NCI-H460 (cell line): ENCODE results near the gene SLC39A11. TPM values are rescaled to one million over a fixed set of nuclear protein-coding genes. Genes with fewer than 3 reads are reported as not detected.
"Not testable (repeated sequence)": the region's sequence is repeated elsewhere in the genome, so short reads cannot be mapped to it uniquely, and the experiment has no call there.

Experiments
- DNase-seq: peaks from one replicate; pipeline ENCODE4 v3.0.0-alpha.2; 2016; ENCODE audit warnings: low read depth; ENCODE audit errors: extremely low read depth
- total RNA-seq: library from RNA; depleted of rRNA; stranded (reverse); fragments of >200 nt; shearing (Covaris generic); gene quantifications from 2 replicates; pipeline ENCODE4 v1.2.3, GENCODE V29; 2014

The SLC39A11 gene
- total RNA-seq, 1 experiment from 2014 or later = 14.5 TPM

DNA sequence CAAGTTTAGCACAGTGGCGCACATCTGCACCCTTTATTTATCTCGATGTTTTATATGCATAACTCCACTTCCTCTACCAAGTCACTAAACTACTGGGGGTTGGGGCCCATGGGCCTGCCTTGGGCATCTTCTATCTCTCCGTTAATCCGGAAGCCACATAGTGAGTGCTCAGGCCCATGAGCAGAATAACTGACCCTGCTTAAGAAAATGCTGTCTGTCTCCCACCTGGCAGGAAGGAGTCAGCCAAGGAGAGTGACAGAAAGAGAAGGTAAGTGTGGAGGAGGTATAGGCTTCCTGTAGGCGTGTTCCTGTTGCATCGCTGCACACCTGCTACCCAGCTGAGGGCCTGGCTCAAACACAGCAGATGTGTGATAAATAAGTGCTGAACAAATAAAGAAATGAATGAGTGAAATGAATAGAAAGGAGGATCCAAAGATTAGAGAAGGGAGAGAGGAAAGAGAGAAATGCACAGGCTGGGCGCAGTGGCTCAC is 320.1 kb downstream of the SLC39A11 start:
- DNase-seq = no peak

DNA sequence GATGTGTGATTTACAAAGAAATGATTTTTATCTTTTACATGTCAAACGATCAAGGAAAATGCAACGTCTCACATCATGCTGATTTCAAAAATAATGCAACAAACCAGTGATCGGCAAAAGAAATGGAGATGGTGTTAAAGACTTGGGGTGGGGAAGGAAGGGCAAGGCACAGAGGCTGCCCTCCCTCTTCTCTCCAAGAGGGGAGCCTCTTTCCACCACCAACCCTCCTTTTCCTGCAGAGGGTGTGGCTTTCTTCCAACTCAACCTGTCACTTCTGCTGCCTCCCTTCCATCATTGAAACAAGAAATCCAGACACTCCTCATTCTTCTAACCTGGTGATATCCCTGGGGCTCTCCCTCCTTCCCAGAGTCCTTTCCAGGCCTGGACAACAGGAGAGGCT is 320.8 kb downstream of the SLC39A11 start:
- no peak for DNase-seq

DNA sequence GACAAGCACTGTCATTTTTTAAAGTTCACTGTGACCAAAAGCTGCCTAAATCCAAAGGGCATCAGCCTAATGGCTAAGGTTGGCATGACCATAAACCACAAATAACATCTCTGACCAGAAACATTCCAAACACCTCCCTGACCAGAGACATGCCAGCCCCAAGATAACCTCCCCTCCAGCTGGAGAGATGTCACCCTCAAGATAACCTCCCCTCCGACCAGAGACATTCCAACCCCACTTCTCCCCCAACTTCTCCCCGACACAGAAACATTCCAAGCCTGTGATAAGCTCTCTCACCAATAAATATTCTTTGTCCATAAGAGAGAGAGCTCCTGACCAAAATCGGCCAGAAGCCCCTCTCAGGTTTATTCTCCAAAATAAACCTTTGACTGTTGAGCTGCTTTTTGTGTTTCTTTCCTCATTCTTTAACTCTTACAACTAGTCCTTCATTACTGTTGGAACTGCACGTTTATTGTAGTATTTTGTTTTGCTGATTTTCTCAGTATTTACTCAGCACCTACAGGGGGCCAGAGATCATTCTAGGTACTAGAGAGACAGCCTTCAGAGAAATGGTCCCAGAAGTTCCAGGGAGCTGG is 325.6 kb downstream of the SLC39A11 start:
- DNase-seq = no peak

DNA sequence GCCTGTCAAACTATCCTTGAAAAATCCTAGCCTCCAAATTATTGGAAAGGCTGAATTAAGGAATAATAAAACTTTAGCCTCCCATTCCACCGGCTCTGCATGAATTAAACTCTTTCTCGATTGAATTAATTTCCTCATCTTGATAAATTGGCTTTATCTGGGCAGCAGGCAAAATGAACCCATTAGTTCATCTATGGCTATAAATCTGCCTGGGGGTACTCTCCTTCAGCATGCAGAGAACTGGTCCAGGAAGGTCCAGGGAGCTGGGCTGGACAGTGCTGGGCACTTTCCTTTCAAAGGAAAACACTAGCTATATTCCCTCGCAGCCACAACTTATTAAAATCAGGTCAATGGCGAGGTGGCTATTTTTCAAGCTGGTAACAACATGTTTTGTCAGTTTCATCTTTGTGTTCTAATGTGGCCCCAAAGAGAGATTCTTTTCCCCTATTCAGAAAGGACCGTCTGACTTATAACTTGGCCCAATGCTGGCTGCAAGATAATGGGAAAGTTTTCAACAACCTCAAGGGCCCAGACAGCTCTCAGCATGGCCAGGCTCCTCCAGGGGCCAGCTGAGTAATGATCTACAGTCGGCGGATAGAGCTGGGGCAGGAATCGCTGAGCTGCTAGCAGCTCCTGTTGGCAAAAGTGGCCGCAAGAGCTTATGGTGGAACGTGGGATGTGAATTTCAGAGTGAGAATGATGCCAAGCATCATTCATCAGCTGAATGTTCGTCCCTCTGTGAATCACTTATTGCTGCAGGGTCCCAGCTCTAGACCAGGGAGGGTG is 326.9 kb downstream of the SLC39A11 start:
- no peak for DNase-seq

DNA sequence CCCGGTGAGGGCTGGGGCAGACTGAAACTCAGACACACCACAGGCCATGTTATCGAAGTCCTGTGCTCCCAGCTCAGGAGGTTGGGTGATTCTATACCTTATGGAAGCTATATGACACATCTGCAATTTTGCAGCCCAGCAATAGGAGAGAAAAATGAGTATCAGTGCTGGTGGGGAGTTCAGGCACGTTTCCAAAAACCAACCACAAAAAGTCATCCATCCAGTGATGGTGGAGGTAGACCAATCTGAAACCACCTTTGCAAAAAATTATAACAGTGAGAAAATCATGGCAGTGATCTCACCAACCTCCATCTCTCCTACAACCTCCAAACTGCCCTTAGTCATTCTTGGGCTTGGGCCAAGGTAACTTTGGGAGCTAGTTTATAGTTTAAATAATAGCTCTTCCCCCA is 327.9 kb downstream of the SLC39A11 start:
- no peak for DNase-seq

DNA sequence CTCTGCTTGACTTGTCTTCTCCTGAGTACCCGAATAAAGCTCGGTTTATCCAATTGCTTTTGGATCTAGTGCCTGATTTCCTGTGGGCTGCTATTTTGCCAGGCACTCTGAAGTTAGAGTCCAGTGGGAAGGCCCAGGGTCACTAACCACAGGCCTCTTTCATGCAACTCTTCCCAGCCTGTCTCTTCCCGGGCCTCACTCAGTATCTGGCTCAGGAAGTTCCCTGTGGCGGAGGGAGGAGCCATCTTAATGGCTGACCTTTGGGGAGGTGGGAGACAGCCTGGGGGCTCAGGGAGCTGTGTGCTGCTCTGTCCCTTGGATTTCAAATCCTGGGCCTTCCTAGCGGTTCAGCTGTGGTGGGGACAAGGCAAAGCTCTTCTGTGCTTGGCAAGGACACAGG is 328.5 kb downstream of the SLC39A11 start:
- DNase-seq = no peak

DNA sequence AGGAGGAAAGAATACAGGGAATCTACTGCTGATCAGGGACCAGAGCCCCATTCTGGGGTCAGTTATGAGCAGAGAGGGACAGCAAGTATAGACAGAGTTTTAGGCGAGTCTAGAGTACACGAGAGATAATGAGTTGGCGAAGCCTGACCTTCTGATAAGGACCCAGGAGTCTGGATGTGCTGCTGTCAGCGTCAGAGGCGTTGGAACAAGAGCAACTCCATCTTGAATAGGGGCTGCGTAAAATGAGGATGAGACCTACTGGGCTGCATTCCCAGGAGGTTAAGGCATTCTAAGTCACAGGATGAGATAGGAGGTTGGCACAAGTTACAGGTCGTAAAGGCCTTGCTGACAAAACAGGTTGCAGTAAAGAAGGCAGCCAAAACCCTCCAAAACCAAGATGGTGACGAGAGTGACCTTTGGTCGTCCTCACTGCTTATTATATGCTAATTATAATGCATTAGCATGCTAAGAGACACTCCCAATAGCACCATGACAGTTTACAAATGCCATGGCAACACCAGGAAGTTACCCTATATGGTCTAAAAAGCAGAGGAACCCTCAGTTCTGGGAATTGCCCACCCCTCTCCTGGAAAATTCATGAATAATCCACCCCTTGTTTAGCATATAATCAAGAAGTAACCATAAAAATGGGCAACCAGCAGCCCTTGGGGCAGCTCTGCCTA is 330.5 kb downstream of the SLC39A11 start:
- DNase-seq = not testable (repeated sequence)

DNA sequence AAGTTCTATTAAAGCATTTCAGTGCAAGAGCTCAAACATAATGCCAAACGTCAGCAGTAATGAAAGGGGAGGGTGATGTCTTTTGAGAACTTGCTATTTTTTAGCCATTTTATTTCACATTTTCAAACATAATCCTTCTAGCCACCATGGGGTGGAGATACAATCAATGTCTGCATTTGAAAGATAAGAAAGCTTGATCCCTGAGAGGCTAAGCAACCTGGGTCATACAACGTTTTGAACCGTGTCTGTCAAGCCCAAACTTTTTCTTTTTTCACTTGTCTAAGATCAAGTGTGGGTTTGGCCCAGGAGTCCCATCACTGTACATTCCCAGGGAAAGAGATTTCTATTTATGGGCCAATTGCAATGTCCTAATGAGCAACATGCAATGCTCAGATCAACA is 331.1 kb downstream of the SLC39A11 start:
- DNase-seq = no peak

DNA sequence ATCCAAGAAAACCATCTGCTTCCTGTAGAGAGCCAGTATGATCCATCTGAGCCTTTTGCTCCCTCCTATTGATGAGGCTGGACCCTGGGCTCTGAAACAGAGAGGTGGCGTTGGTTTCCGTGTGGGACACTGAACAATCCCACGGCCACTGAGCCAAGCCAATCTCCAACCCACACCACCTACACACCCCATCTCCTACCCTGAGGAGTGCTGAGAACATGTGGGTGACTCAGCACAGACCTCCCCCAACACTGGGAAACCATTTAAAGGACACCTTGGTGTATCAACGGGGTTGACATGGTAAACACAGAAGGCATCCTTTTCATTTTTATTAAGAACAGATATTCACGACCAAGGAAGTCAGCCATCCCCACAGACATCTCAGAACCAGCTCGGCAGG is 332.1 kb downstream of the SLC39A11 start:
- no peak for DNase-seq

DNA sequence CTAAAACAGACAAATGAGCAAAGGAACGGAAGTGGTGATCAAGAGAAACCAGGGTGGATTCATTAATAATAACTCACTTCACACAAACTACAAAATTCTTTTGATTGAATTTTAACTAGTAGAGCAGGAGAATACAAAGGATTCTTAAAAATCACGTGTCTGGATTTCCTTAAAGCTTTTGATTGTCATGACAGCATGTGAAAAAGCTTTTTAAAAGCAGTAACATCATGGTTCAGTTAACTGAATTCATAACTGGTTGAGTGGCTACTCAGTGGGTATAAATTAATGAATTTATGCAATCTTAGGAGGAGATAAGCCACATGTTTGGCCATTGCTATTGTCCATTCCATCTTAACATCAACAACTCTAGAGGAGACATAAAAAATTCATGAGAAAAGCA is 333.2 kb downstream of the SLC39A11 start:
- no peak for DNase-seq

DNA sequence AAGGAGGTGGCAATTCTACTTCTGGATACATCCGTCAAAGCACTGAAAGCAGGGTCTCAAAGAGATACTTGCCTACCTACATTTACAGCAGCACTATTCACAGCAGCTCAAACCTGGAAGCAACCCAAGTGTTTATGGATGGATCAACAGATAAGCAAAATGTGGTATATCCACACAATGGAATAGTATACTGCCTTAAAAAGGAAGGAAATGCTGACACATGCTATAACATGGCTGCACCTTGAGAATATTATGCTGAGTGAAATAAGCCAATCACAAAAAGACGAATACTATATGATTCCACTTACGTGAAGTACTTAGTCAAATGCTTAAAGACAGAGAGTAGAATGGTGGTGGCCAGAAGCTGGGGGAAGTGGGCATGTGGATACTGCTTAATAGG is 336.2 kb downstream of the SLC39A11 start:
- DNase-seq = no peak

DNA sequence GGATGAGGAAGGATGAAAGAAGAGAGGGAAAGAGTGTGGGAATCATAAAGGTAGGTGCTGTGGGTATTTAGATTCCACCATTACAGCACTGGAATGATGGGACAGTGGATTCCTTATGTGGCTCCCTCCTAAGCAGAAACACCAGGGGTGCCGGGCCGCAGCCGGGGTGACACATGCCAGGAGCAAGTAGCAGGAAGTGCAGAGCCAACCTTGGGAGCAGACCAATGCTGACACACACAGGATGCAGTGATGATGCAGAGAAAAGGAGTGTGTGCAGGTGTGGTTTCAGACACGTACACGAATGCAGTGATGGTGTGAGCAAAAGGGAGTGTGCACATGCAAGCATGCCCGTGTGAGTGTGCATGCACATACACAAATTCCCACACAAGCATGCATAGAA is 338.0 kb downstream of the SLC39A11 start:
- DNase-seq = no peak

DNA sequence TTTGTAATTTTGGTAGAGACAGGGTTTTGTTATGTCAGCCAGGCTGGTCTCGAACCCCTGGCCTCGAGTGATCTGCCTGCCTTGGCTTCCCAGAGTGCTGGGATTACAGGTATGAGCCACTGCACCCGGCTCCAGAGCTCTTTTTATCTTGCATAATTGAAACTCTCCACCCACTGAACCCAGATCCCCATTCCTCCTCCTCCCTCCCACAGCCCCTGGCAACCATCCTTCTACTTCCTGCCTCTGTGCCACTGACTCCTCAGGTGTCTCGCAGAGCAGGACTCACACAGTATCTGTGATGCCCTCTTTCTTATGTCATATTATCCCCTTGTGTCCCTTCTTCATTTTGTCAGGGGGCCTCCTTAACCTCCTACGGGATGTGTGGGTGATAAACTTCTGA is 340.7 kb downstream of the SLC39A11 start:
- DNase-seq = no peak

DNA sequence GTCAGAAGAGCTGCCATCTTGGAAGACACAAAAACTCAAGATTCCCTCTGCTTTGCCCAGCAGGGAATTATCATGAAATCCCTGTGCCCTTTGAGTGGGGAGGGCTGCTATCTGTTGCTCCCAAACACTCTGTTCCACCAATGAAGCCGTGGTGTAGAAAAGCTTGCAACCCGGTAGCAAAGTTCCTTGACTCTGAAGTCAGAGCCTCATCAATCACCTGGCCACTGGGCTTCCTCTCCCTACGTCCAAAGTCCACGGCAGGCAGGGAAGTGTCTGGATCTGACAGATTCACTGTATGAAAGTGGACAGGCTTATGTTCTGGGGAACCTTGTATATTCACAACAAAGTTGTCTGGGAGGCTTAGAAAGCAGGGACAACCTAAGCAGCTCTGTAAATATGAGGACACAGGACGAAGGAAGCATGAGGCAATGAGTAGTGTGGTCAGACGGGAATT is 343.3 kb downstream of the SLC39A11 start:
- DNase-seq = no peak

DNA sequence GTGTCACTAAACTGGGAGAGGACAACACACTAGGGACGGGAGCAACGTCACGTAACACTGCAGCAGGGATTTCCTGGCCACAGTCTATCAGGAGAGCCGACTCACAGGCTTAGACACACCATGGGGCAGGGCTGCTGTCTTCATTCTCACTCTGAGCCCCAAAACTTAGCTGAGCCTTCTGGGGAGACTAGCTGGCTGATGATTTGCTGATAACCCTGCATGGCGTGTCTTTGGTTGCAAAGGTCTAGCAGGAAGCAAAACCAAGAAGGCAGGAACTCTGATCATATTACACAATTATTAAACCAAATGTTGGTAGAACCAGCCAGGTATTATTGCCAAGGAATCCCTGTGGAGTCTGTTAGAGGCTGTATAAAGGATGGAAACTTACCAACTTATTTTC is 345.0 kb downstream of the SLC39A11 start:
- DNase-seq = no peak

DNA sequence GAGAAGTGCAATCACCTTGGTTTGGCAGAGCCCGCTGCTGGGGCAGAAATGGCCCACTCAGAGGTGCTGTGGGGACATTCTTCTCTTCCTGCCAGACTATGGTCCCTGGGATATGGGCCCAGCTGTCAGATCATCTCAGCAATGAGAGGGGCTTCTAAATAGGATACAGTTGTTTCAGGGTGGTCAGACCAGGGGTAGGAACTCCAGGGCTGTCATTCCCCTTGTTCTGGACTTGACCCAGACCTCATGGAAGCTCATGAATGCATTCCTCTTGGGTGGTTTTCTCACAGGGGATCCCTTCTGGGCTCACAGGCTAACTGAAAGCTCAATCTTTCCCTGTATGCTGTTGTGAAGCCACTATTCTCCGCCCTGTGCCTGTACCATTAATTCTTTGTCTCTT is 347.2 kb downstream of the SLC39A11 start:
- no peak for DNase-seq

DNA sequence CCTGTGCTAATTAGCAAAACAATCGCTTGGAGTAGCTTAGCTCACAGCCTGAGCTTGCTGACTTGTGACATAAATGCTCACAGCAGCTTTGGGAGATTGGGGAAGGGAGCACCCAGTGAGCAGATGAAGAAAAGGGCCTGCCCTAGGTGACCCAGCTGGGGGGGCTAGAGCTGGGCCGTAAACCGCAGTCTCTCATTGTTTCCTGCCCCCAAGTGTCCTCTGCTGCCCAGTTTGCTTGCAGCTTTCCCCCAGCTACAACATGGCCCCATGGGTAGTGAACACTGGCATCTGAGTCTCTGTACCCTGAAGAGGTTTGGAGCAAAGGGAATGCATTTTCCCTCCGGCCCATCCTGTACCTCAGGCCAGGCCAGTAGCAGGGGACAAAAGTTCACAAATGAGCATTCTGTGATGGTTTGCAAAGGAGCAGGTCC is 349.4 kb downstream of the SLC39A11 start:
- DNase-seq = no peak

DNA sequence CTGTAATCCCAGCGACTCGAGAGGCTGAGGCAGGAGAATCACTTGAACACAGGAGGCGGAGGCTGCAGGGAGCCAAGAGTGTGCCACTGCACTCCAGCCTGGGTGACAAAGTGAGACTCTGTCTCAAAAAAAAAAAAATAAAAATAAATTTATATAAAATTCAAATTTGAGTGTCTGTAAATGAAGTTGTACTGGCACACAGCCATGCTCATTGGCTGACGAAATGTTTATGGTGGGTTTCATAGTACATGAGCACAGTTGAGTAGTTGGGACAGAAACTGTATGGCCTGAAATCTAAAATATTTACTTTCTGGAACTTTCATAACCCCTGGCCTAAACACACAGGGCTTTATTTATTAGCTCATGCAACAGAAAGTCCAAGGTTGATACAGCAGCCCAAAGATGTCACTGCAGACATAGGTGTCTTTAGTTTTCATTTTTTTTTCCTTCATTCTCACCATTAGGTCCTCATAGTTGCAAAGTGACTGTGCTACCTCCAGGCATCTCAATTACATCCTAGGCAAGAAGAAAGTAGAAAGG is 355.3 kb downstream of the SLC39A11 start:
- DNase-seq = no peak

DNA sequence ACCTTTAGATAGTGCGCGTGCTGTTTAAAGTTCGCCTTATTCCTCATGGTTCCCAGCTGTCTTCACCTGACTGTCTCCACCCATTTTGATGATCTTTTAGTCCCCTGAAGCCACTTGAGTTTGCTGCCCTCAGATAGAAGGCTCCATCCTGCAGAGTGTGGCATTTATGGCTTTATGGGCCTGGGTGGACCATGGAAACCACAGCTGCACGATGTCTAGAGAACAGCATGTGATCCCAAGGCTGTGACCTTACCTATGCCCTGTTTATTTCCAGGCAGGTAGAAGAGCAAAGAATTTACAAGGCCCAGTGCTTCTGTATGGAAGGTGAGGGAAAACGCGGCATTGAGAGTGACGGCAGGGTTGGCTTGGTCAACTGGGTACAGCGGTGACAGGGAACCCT is 356.9 kb downstream of the SLC39A11 start:
- DNase-seq = no peak

DNA sequence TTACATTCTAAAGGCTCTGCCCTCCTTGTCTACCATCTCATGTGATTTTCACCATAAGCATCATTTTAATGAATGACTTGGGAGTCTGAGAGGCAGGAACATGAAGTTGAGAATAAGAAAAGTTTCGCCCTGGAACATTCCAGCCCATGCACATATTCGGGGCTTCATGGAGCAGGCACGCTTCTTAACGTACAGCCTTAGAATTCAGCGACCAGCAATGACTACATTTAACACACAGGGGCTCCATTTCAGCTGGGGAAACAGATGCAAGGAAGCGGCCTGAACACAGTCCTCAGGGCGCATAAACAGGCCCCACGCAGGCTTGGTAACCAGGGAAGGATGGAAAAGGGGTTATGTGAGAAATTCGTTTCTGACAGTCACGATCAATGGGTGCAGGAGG is 357.4 kb downstream of the SLC39A11 start:
- no peak for DNase-seq

DNA sequence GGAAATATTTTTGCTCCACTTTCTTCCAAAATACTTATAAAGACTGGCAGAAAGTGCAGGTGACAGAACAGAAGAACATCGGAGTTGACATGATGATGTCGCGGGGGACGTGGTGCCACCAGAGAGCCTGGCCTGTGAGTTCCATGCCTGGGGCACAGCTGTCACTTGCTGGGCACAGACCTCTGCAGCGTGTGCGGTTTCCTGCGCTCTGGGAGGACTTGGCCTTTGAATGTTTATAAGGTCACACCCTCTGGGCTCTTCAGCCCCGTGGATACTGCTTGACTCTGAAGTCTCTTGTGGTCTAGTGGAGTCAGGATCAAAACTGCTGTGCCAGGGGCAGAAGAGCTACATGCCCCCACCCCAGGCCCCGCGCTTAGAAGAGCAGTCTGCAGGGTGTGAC is 357.9 kb downstream of the SLC39A11 start:
- no peak for DNase-seq
